Measurements from ENCODE around the gene EPHA3.

Gene EPHA3

GRCh38 chr3:89447243-89447642 lies 339.8 kb downstream of the EPHA3 start:
- ATAC-seq: no peak
- H3K27ac Mint-ChIP-seq: no peak overlapping the region
- no peak for DNase-seq
- no peak overlapping the region for H3K4me3 Mint-ChIP-seq
- no peaks in the 10 kb centered on the region for H3K4me1 Mint-ChIP-seq
- H3K27me3 Mint-ChIP-seq: no peaks in the 10 kb centered on the region
- peaks cover 7 to 9% of the 10 kb centered on the region in 2 donors for H3K9me3 Mint-ChIP-seq

DNA sequence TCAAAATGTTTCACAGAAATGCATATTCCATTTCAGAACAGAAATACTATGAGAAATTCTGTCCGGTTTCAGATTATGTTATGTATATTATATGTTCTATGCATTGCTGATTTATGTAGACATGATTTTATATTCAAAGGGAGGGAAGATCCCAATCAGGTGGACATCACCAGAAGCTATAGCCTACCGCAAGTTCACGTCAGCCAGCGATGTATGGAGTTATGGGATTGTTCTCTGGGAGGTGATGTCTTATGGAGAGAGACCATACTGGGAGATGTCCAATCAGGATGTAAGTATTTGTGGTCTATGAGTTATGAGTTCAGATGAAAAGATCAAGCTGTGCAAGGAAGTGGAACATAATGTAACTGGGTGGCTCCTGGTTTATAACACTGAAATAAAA lies 341.7 kb downstream of the EPHA3 start:
- Mint-ChIP-seq H3K4me3 (no peak overlapping the region), H3K4me1 (no peaks in the 10 kb centered on the region), H3K27ac (no peak overlapping the region), H3K9me3 (peaks cover 8 to 9% of the 10 kb centered on the region in 2 donors), H3K27me3 (no peaks in the 10 kb centered on the region)
- ATAC-seq (no peak), DNase-seq (no peak)

DNA sequence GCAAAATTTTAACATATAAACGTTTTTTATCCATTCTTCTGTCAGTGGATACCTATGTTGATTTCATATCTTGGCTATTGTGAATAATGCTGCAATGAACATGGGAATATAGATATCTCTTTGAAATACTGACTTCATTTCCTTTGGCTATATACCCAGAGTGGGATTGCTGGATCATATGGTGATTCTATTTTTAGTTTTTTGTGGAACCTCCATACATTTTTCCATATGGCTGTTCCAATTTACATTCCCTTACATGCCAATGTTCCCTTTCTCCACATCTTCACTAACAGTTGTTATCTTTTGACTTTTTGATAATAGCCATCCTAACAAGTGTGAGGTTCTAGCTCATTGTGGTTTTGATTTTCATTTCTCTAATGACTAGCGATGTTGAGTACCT lies 344.6 kb downstream of the EPHA3 start:
- Mint-ChIP-seq H3K27ac (no peak overlapping the region), H3K4me1 (no peaks in the 10 kb centered on the region), H3K4me3 (no peak overlapping the region), H3K27me3 (no peaks in the 10 kb centered on the region), H3K9me3 (peaks cover 16 to 19% of the 10 kb centered on the region in 2 donors)
- ATAC-seq (no peak), DNase-seq (no peak)

GRCh38 chr3:89455240-89455639 lies 347.8 kb downstream of the EPHA3 start:
- Mint-ChIP-seq H3K27me3 (no peaks in the 10 kb centered on the region), H3K27ac (no peak overlapping the region), H3K4me1 (no peaks in the 10 kb centered on the region), H3K9me3 (peaks cover 12 to 32% of the 10 kb centered on the region in 2 donors), H3K4me3 (no peak overlapping the region)
- ATAC-seq: no peak
- DNase-seq: no peak

DNA sequence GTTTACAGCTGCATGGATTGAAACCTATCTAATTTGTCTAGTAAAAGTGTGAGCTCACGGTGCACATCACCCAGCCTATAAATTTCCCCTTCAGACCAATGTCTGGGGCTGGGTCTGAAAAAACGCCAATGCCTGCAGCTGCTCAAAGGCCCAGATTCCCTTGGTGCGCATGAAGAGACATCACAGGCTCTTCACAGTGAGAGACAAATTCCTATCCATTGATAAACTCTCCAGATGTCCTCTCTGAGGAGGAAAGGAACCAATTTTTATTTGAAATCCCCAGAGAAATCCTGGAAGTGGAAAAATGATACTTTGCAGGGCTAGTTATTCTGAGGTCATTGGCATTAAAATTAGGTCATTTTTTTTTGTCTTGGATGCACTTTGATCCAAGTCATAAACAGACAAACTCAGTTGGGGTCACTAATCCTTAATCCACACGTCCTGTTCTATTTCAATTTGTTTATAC lies 360.5 kb downstream of the EPHA3 start:
- DNase-seq: no peak

GRCh38 chr3:89472101-89472500 lies 364.7 kb downstream of the EPHA3 start:
- no peaks in the 10 kb centered on the region for H3K4me1 Mint-ChIP-seq
- DNase-seq (no peak), ATAC-seq (no peak)
- no peak overlapping the region for H3K4me3 Mint-ChIP-seq
- peaks cover 5 to 8% of the 10 kb centered on the region in 2 donors for H3K9me3 Mint-ChIP-seq
- H3K27ac Mint-ChIP-seq: no peak overlapping the region
- H3K27me3 Mint-ChIP-seq: no peaks in the 10 kb centered on the region

More for the DNA sequence above, 360.5 kb downstream of the EPHA3 start:
- Mint-ChIP-seq H3K4me3 (no peak overlapping the region), H3K4me1 (no peaks in the 10 kb centered on the region), H3K27me3 (no peaks in the 10 kb centered on the region), H3K9me3 (no peaks in the 10 kb centered on the region), H3K27ac (peak overlapping the region in 1 of 2 donors; percentile 19)
- ATAC-seq: no peak

- ATAC-seq (no peak), DNase-seq (no peak)
- Mint-ChIP-seq H3K27ac (no peak overlapping the region), H3K4me1 (no peaks in the 10 kb centered on the region), H3K4me3 (no peak overlapping the region), H3K27me3 (no peaks in the 10 kb centered on the region), H3K9me3 (peaks cover 10 to 24% of the 10 kb centered on the region in 2 donors)
Observed at GRCh38 chr3:89474333-89475130, 367.1 kb downstream of the EPHA3 start.

DNA sequence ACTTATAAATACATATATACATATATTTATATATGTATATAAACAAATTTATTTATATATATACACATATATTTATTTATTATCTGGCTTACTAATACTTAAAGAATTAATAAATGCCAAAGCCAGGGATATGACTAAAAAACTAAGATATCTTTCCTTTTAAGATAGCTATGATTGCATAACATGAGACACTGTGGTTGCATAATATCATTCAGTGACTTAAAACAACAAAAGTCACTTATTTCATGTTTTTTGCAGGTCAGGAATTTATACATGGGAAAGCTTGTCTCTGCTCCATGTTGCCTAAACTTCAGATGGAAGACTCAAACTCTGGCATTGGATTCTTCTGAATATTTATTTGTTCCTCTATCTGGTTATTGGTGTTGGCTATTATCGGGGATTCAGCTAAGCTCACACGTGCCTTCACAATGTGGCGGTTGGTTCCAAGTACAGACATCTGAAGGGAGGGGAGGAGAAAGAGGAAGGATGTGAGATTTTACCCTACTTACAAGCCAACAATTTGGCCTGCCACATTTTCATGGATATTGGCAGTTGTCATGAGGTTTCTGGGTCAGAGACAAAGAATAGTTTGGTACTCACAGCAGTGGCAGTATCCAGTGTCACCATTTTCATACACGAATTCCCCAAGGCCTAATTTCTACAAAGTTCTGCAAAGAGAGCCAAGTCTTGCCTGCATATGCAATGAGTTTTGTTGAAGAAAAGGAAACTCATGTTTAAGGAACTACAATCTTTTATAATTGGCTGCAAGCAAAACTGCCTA lies 381.6 kb downstream of the EPHA3 start:
- no peak for DNase-seq
- no peak overlapping the region for H3K4me3 Mint-ChIP-seq

GRCh38 chr3:89490129-89490528 lies 382.7 kb downstream of the EPHA3 start:
- Mint-ChIP-seq H3K9me3 (peaks cover under 1 to 9% of the 10 kb centered on the region in 2 donors), H3K27me3 (no peaks in the 10 kb centered on the region), H3K4me1 (no peaks in the 10 kb centered on the region), H3K4me3 (no peak overlapping the region), H3K27ac (no peak overlapping the region)
- ATAC-seq: no peak
- DNase-seq: no peak

More for the DNA sequence above, 381.6 kb downstream of the EPHA3 start:
- Mint-ChIP-seq H3K27ac (no peak overlapping the region), H3K4me1 (no peaks in the 10 kb centered on the region), H3K9me3 (peaks cover 7 to 17% of the 10 kb centered on the region in 2 donors), H3K27me3 (no peaks in the 10 kb centered on the region)
- no peak for ATAC-seq

GRCh38 chr3:89494734-89495133 lies 387.3 kb downstream of the EPHA3 start:
- no peaks in the 10 kb centered on the region for H3K4me1 Mint-ChIP-seq
- H3K9me3 Mint-ChIP-seq: no peaks in the 10 kb centered on the region
- ATAC-seq (no peak), DNase-seq (no peak)
- H3K4me3 Mint-ChIP-seq: no peak overlapping the region
- H3K27me3 Mint-ChIP-seq: no peaks in the 10 kb centered on the region
- no peak overlapping the region for H3K27ac Mint-ChIP-seq

- Mint-ChIP-seq H3K9me3 (peaks cover 0 to 6% of the 10 kb centered on the region in 2 donors), H3K27ac (no peak overlapping the region)
- ATAC-seq: no peak
Observed at GRCh38 chr3:89503891-89504391, 396.5 kb downstream of the EPHA3 start.

GRCh38 chr3:89504432-89504831 lies 397.0 kb downstream of the EPHA3 start:
- no peak for ATAC-seq

More at GRCh38 chr3:89503891-89504391, 396.5 kb downstream of the EPHA3 start:
- DNase-seq: no peak
- Mint-ChIP-seq H3K4me3 (no peak overlapping the region), H3K27me3 (no peaks in the 10 kb centered on the region), H3K4me1 (no peaks in the 10 kb centered on the region)

GRCh38 chr3:89506462-89507103 lies 399.2 kb downstream of the EPHA3 start:
- ATAC-seq: no peak
- no peak overlapping the region for H3K27ac Mint-ChIP-seq
- H3K4me1 Mint-ChIP-seq: no peaks in the 10 kb centered on the region
- no peak for DNase-seq
- H3K27me3 Mint-ChIP-seq: no peaks in the 10 kb centered on the region
- no peak overlapping the region for H3K4me3 Mint-ChIP-seq
- H3K9me3 Mint-ChIP-seq: peaks cover 0 to under 1% of the 10 kb centered on the region in 2 donors

More at GRCh38 chr3:89504432-89504831, 397.0 kb downstream of the EPHA3 start:
- Mint-ChIP-seq H3K4me3 (no peak overlapping the region), H3K4me1 (no peaks in the 10 kb centered on the region), H3K9me3 (peaks cover 0 to 6% of the 10 kb centered on the region in 2 donors), H3K27me3 (no peaks in the 10 kb centered on the region), H3K27ac (no peak overlapping the region)
- no peak for DNase-seq

DNA sequence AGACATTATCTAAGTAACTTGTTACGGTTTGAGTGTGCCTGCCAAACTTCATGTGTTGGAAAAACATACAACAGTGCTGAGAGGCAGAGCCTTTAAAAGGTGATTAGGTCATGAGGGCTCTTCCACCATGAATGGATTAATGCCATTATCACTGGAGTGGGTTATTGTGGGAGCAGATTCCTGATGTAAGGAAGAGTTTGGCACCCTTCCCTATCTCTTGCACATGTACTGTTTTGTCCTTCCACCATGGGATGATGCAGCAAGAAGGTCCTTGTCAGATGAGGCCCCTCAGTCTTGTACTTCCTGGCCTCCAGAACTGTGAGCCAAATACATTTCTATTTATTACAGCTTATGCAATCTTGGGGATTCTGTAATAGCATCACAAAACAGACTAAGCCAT lies 413.9 kb downstream of the EPHA3 start:
- H3K4me1 Mint-ChIP-seq: no peaks in the 10 kb centered on the region
- no peak overlapping the region for H3K27ac Mint-ChIP-seq
- DNase-seq (no peak), ATAC-seq (no peak)
- H3K9me3 Mint-ChIP-seq: no peaks in the 10 kb centered on the region
- H3K4me3 Mint-ChIP-seq: no peak overlapping the region
- no peaks in the 10 kb centered on the region for H3K27me3 Mint-ChIP-seq

DNA sequence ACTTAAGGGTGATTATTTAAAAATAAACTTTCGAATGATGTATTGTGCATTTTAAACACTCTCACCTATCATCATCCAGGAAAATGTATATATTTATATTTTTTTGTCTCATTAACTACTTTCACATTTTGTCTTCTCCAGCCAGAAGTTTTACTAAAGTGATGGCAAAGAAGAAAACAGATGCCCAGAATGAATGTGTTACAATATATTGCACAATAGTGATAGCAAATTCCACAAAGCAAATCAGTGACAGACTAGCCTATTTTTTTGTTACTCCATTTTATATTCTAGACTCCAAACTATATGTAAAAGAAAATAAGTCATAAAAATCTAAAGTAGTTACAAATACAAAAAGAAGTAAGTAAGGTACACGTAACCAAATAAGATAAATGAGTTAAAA lies 414.7 kb downstream of the EPHA3 start:
- Mint-ChIP-seq H3K27ac (no peak overlapping the region), H3K4me1 (no peaks in the 10 kb centered on the region), H3K9me3 (no peaks in the 10 kb centered on the region), H3K4me3 (no peak overlapping the region), H3K27me3 (no peaks in the 10 kb centered on the region)
- DNase-seq (no peak), ATAC-seq (no peak)

All from stimulated activated naive CD8-positive, alpha-beta T cell treated with anti-CD3 and anti-CD28 coated beads, Interleukin-15, amount 100 ng/mL, for 72 hours (primary cell).